ENCODE results near the gene HAAO. TPM values are rescaled to one million over a fixed set of nuclear protein-coding genes. Genes with fewer than 3 reads are reported as not detected.
A peak's percentile ranks its signal among the peaks of the same experiment; 100 is the strongest.

The HAAO gene
- total and polyA plus RNA-seq, 2 of the 13 experiments (the other 11 are each of a cell fraction or from before 2014, with no cell fraction given) = 36.1 to 42.7 TPM

- Histone ChIP-seq H3K36me3 (replicated peaks in 1 of 2; ENCODE audit: control insufficient read depth in 1 of 2, insufficient read depth in 2 of 2, low read length in 2 of 2) (no peaks in the 10 kb centered on the region), H3K9ac (ENCODE audit: insufficient read depth, low read depth, low read length) (no peak overlapping the region), H3K4me1 (ENCODE audit: insufficient read depth, low read length) (peaks cover 82% of the 10 kb centered on the region), H3K79me2 (ENCODE audit: insufficient read depth, low read length) (peaks cover 35% of the 10 kb centered on the region), H3K27ac (ENCODE audit: extremely low read length, insufficient read depth, low read length) (no peak overlapping the region), H3K4me2 (ENCODE audit: low read depth, low read length) (no peak overlapping the region), H4K20me1 (ENCODE audit: insufficient read depth, low read length) (no peaks in the 10 kb centered on the region), H3K9me3 (ENCODE audit: low read length) (no peaks in the 10 kb centered on the region), H3K27me3 (ENCODE audit: control insufficient read depth in 1 of 2, insufficient read depth in 2 of 2, low read length in 2 of 2) (no peaks in the 10 kb centered on the region; a peak in 1 of 5 replicates), H2AFZ (ENCODE audit: low read length) (no peak overlapping the region), H3K4me3 (replicated peaks in 1 of 3; ENCODE audit: insufficient read depth in 1 of 3, low read depth in 2 of 3, low read length in 3 of 3) (no peak overlapping the region)
- TF ChIP-seq ZNF225 (CRISPR knock-in tag; IDR thresholded peaks at IDR 0.05) (0 out of 2 replicates have a peak, but pooled peaks have one; percentile 42), ZNF574 (CRISPR knock-in tag; IDR thresholded peaks at IDR 0.05) (0 out of 2 replicates have a peak, but pooled peaks have one; percentile 7), ZNF124 (CRISPR knock-in tag; IDR thresholded peaks at IDR 0.05) (no peak), HIVEP1 (CRISPR knock-in tag; IDR thresholded peaks at IDR 0.05) (0 out of 2 replicates have a peak, but pooled peaks have one; percentile 28)
- BruUV-seq (replicated peaks) = no TSS peak
- in situ Hi-C loops (cut with HindIII; ENCODE audit: extremely low pct_ligation_motif_present, low pct_unique_long_range_greater_than_20kb) (no loop called here), intact Hi-C loops (cut with micrococcal nuclease; ENCODE audit: unreplicated experiment) (no loop called here)
- FAIRE-seq (no peak), DNase-seq (ENCODE audit: low spot score) (no peak), ATAC-seq (no peak)
- CTCF ChIA-PET (ENCODE audit: low intra/inter-chr PET ratio, low total read pairs) = no interaction called here
- POLR2A ChIA-PET = interaction anchor here (1.1 kb wide), 1 partner anchor 21 kb away, joined by 3 read pairs; no protein-coding TSS in a partner anchor
- WGBS (ENCODE audit: low lambda C conversion rate) = 100% methylated on average over 2 of the region's 2 CpGs
Observed at GRCh38 chr2:42789751-42790150, 2.6 kb downstream of the HAAO start.

- Histone ChIP-seq H3K36me3 (replicated peaks in 1 of 2; ENCODE audit: control insufficient read depth in 1 of 2, insufficient read depth in 2 of 2, low read length in 2 of 2) (peaks cover 0 to 2% of the 10 kb centered on the region in 2 experiments; a peak in 1 of 5 replicates), H3K4me2 (ENCODE audit: low read depth, low read length) (0 out of 2 replicates have a peak overlapping the region, but pooled peaks have one; percentile 54), H3K27me3 (ENCODE audit: control insufficient read depth in 1 of 2, insufficient read depth in 2 of 2, low read length in 2 of 2) (no peaks in the 10 kb centered on the region; a peak in 1 of 5 replicates), H3K4me3 (replicated peaks in 1 of 3; ENCODE audit: insufficient read depth in 1 of 3, low read depth in 2 of 3, low read length in 3 of 3) (no peak overlapping the region), H3K9ac (ENCODE audit: insufficient read depth, low read depth, low read length) (no peak overlapping the region), H4K20me1 (ENCODE audit: insufficient read depth, low read length) (no peaks in the 10 kb centered on the region), H2AFZ (ENCODE audit: low read length) (no peak overlapping the region), H3K9me3 (ENCODE audit: low read length) (no peaks in the 10 kb centered on the region), H3K79me2 (ENCODE audit: insufficient read depth, low read length) (peaks cover 26% of the 10 kb centered on the region), H3K27ac (ENCODE audit: extremely low read length, insufficient read depth, low read length) (peak overlapping the region; percentile 67), H3K4me1 (ENCODE audit: insufficient read depth, low read length) (peaks cover 81% of the 10 kb centered on the region)
- in situ Hi-C loops (cut with HindIII; ENCODE audit: extremely low pct_ligation_motif_present, low pct_unique_long_range_greater_than_20kb) = no loop called here
- no peak for FAIRE-seq
- ATAC-seq = no peak
- intact Hi-C loops (cut with micrococcal nuclease; ENCODE audit: unreplicated experiment) = no loop called here
- DNase-seq (ENCODE audit: low spot score) = no peak
- 59% methylated on average over 4 of the region's 4 CpGs for WGBS (ENCODE audit: low lambda C conversion rate)
- ChIA-PET CTCF (ENCODE audit: low intra/inter-chr PET ratio, low total read pairs) (no interaction called here), POLR2A (interaction anchor here (1.1 to 3.1 kb wide), 4 partner anchors 7 to 22 kb away, joined by 3 to 28 read pairs (median 14); no protein-coding TSS in a partner anchor)
- BruUV-seq (replicated peaks) = no TSS peak
- TF ChIP-seq ZNF562 (CRISPR knock-in tag; IDR thresholded peaks at IDR 0.05; ENCODE audit: borderline replicate concordance) (no peak), MAX (IDR thresholded peaks at IDR 0.05) (peak; percentile 45), SMC3 (IDR thresholded peaks at IDR 0.05; ENCODE audit: low read length) (no peak), TOPORS (CRISPR knock-in tag; IDR thresholded peaks at IDR 0.05) (0 out of 2 replicates have a peak, but pooled peaks have one; percentile 14), SALL1 (CRISPR knock-in tag; IDR thresholded peaks at IDR 0.05) (peak; percentile 10; the same call in 1 of the 2 replicates), GZF1 (CRISPR knock-in tag; IDR thresholded peaks at IDR 0.05) (no peak), ZNF850 (CRISPR knock-in tag; conservative IDR thresholded peaks at IDR 0.05) (no peak), FOXP4 (CRISPR knock-in tag; IDR thresholded peaks at IDR 0.05) (no peak), BCL6 (CRISPR knock-in tag; IDR thresholded peaks at IDR 0.05) (no peak)
Observed at GRCh38 chr2:42788882-42789281, 3.5 kb downstream of the HAAO start.
